OCI-LY1 (cell line): ENCODE measurements around the gene MAP2K2.

ENCODE experiments used
- EZH2 ChIP-seq: fragments of 200-600 bp; sonication (generic), shearing (Covaris generic); IDR thresholded peaks from 2 replicates; pipeline ENCODE4 v1.8.0; 2017; ENCODE audit warnings: borderline replicate concordance, mixed run types, mild to moderate bottlenecking, antibody characterized with exemption, low read length, moderate library complexity, mixed read lengths
- TF ChIP-seq, protein P1 (sequence below): fragments of 200-600 bp; sonication (generic), shearing (Covaris generic); IDR thresholded peaks from 2 replicates; pipeline ENCODE4 v1.5.1; 2017; ENCODE audit warnings: mild to moderate bottlenecking, antibody characterized with exemption, low read length, moderate library complexity, mixed read lengths

DNA sequence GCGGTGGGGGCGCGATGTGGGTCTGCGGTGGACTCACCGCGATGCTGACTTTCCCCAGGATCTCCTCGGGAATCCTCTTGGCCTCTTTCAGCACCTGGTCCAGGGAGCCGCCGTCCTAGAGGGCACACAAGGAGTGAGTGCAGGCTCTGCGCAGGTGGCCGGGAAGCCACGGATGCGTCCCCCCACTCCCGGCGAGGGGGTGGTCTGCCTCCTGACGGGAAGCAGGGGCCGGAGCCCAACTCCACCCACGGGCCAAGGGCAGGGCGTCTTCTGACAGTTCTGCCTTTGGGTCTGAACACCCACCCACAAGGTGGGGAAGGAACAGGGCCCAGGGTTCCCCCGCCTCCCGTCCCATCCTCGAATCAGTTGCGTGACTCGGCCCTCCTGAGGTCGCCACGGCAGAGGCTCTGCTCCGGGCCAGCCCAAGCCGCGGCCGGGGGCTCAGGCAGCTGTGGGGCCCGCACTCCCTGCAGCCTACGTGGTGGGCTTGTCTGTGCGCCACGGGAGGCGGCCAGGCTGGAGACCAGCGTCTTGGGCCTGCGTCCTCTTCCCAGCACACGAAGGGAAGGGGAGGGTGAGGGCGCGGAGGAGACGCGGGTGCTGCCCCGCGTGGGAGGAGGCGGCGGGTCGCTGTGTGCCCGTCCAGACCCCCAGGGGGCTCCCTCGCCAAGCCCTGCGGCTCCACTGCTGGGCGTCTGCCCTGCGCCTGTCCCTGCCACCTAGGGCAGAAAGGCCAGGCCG is 21.4 kb downstream of the MAP2K2 start:
- TF ChIP-seq, protein P1, sequence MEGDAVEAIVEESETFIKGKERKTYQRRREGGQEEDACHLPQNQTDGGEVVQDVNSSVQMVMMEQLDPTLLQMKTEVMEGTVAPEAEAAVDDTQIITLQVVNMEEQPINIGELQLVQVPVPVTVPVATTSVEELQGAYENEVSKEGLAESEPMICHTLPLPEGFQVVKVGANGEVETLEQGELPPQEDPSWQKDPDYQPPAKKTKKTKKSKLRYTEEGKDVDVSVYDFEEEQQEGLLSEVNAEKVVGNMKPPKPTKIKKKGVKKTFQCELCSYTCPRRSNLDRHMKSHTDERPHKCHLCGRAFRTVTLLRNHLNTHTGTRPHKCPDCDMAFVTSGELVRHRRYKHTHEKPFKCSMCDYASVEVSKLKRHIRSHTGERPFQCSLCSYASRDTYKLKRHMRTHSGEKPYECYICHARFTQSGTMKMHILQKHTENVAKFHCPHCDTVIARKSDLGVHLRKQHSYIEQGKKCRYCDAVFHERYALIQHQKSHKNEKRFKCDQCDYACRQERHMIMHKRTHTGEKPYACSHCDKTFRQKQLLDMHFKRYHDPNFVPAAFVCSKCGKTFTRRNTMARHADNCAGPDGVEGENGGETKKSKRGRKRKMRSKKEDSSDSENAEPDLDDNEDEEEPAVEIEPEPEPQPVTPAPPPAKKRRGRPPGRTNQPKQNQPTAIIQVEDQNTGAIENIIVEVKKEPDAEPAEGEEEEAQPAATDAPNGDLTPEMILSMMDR = no peak
- TF ChIP-seq EZH2 = no peak
